NCI-H69 (cell line): ENCODE data around the gene PHC2.
"Not testable (repeated sequence)": the region's sequence is repeated elsewhere in the genome, so short reads cannot be mapped to it uniquely, and the experiment has no call there.

Source experiments
- DNase-seq: peaks from one replicate; lab custom pipeline; 2025; lab: John Stamatoyannopoulos, UW

Gene PHC2

DNA sequence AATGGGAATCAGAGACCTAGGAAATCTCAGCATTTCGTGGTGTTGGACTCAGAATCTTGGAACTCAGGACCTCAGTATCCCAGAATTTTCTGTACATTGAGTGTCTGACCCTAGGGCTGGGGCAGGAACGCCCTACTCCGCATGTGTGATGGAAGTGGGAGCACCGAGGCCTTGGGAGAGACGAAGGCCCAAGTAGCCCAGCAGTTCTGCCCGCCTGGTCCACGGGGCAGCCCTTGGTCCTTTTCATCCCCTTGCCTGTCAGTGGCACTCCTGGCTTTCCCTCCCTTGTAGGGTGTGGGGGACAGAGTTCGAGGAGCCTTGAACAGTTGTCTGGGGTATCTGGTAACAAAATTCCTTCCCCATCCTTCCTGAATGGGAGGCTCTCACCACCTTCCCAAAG lies 120.2 kb downstream of the PHC2 start:
- DNase-seq: no peak

- DNase-seq: not testable (repeated sequence)
Measured at GRCh38 chr1:33309351-33309750, 121.5 kb downstream of the PHC2 start.

- DNase-seq: no peak
Measured at GRCh38 chr1:33307494-33307864, 123.4 kb downstream of the PHC2 start.

GRCh38 chr1:33306653-33307493 lies 124.0 kb downstream of the PHC2 start:
- no peak for DNase-seq

DNA sequence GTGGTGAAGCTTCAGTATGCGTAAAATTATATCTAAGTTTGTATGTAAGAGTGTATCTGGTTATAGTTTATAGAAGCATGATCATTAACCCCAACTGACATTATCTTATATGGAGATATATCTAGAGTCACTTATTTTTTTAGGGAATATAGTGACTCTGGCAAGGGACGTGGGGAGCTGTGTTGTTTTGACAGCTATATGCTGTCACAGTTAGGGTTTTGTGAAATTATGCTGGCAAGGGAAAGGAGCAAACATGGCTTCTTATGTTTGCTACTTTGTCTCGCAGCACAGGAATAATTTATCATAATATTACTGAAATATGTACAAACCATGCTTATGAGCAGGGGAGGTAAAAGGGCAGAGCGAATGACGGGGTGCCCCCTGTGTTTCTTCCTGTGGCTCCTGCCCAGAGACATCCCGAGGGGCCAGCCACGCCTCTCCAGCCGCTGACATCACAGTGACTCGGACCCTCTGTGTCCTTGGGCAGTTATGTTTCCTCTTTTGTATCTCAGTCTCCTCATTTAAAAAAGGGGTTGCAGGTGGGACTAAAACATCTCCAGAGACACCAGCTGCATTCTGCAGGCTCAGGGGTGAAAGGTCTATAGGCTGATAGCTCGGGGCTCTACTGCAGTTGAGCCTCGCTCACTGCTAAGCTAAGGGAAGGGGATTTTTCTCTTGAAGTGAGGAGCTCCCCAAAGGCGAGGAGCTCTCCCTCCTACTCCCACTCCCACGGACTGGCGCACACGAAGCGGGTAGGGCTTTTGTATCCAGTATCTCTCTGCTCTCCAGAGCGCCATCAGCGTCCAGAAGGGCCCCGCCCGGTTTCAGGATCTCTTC lies 124.9 kb downstream of the PHC2 start:
- DNase-seq: no peak

- no peak for DNase-seq
Measured at GRCh38 chr1:33305016-33305415, 125.9 kb downstream of the PHC2 start.

DNA sequence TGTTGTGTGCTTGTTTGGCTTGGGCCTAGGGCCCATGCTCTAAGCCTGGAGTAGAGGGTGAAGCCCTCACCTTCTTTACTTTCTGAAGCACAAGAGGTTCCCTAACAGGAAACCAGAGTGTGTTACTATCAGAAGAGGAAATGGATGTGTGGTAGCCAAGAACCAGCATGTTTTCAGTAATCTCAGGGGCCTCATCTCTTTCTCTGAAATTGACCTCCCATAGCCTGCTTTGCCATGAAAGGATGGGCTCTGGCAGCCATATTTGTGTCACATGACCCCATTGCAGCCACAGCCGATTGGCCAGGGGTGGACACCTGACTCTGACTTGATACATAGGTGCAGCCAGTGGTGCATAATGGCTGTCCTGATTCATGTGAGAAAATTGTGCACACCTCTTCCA lies 128.6 kb downstream of the PHC2 start:
- no peak for DNase-seq

GRCh38 chr1:33301273-33301984 lies 129.5 kb downstream of the PHC2 start:
- no peak for DNase-seq

DNA sequence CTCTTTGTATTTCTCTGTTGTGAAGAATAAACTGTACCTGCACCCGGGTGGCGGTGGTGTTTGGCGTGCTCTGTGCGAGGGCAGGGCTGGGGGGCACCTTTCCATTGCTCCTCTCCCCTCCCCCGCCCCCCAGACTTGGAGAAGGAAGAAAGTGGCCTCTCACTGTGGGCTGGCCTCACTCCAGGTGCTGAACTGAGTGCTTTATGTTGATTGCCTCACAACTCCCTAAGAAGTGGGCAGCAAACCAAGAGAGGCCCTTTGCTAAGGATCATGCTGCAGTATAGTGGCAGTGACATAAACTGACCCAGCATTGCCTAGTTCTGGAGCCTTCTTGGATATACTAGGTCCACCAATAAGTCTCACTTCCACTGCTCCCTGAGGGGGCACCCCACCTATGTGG lies 130.2 kb downstream of the PHC2 start:
- DNase-seq: no peak

- no peak for DNase-seq
Measured at GRCh38 chr1:33299461-33300155, 131.3 kb downstream of the PHC2 start.

DNA sequence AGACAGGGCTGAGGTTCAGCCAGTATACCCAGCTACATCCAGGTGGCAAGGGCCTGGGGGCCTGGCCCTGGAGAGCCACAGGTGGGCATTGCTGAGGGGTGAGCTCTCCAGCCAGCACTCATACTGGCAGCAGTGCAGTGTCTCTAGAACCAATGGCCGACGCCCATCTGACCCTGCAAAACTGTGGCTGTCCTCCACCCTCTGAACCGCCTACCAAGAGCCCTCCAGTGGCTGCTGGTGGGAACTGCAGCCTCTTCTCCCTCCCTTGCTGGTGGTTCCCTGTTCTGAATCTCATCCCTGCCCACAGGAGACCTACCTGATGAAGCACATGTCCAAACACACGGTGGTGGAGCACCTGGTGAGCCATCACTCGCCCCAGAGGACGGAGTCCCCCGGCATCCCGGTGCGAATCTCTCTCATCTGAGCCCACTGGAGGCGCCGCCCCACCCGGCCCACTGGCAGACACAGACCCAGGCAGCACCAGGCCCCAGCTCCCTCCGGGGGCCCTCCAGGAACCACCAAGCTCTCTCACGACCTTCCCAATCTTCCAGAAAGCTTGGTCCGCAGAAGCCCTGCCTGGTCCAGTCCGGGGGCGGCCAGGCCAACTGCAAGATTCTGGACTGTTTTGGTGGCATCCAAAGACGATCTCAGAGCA lies 132.1 kb downstream of the PHC2 start:
- DNase-seq: peak; percentile 56

DNA sequence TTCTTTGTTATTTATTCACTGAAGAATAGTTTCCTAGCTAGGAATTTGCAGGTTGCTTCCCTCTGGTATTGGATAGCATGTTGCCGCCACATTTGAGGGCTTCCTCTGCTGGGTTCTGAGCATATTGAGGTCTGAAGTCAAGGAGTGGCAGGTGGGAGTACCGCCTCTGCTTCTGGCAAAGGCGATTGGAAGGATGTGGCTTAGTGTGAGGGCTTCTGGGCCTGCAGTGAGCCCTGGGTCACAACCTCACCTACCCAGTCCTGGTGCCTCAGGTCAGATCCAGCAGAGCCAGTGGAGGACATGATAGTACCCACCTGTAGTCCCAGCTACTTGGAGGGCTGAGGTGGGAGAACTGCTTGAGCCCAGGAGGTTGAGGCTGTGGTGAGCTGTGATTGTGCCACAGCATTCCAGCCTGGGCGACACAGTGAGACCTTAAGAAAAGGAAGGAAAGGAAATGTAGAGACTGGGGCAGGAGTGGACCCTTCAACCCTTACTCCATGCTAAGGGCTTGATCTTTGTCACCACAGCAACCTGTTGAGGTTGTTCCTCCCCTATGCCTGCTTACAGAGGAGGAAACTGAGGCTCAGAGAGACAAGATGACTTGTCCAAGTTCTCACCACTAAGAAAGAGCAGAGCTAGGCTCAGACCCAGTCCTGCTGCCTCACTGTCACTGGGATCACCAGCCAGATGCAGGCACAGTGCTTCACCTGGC lies 132.8 kb downstream of the PHC2 start:
- no peak for DNase-seq

DNA sequence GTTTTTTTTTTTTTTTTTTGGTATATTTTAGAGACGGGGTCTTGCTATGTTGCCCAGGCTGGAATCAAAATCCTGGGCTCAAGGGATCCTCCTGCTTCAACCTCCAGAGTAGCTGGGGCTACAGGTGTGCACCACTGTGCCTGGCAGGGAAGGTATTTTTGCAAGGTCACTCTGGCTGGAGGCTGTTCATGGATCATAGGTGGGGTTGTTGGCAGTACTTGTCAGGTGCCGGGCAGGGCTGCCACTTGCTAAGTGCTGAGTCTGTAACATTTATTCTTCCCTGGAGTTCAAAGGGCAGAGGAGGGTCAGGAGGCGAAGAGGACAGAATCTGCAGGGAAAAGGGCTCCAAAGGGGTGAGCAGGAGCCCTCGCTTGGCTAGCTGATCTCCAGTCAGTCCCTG lies 134.1 kb downstream of the PHC2 start:
- DNase-seq: no peak

DNA sequence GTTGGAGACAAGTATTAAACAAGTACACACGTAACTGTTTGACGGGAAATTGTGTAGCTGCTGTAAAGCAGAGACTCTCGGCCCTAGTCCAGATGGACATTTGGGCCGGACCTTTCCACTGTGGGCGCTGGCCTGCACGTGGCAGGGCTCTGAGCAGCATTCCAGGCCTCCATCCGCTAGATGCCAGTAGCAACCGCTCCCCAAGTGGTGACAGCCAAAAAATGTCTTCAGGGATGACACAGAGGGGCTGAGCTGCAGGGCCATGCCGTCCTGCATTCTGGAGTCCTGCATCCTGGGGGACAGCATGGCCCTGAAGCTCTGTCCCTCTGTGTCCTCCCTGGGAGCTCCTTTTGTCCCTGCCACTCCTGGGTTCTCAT lies 134.8 kb downstream of the PHC2 start:
- no peak for DNase-seq

GRCh38 chr1:33295450-33296081 lies 135.3 kb downstream of the PHC2 start:
- peak; percentile 69 for DNase-seq

- DNase-seq: no peak
Measured at GRCh38 chr1:33295023-33295422, 135.9 kb downstream of the PHC2 start.

- DNase-seq: no peak
Measured at GRCh38 chr1:33294071-33295010, 136.6 kb downstream of the PHC2 start.

- DNase-seq: no peak
Measured at GRCh38 chr1:33292726-33293340, 138.1 kb downstream of the PHC2 start.

- not testable (repeated sequence) for DNase-seq
Measured at GRCh38 chr1:33290615-33291014, 140.3 kb downstream of the PHC2 start.
